GM10266 (cell line): ENCODE data around the gene SLC9A5.

ENCODE experiments used
- DNase-seq: peaks from one replicate; pipeline ENCODE4 v3.0.0; 2012; ENCODE audit errors: extremely low spot score
- CTCF ChIP-seq: IDR thresholded peaks from 2 replicates; pipeline ENCODE4 v1.5.1; 2012; ENCODE audit warnings: mild to moderate bottlenecking, low read depth; ENCODE audit not compliant: control insufficient read depth, insufficient read depth; ENCODE audit errors: missing control alignments

The SLC9A5 gene

GRCh38 chr16:67237396-67238277 is 11.1 kb upstream of the SLC9A5 start:
- DNase-seq: no peak
- TF ChIP-seq CTCF: no peak

- no peak for DNase-seq
- TF ChIP-seq CTCF: no peak
These were observed 10.6 kb upstream of the SLC9A5 start for GRCh38 chr16:67238278-67238575.

- TF ChIP-seq CTCF: no peak
- no peak for DNase-seq
These were observed 9.8 kb upstream of the SLC9A5 start for GRCh38 chr16:67238806-67239470.

GRCh38 chr16:67240506-67240905 is 8.3 kb upstream of the SLC9A5 start:
- DNase-seq: no peak

GRCh38 chr16:67241008-67241900 is 7.5 kb upstream of the SLC9A5 start:
- no peak for DNase-seq
- TF ChIP-seq CTCF: no peak

More at GRCh38 chr16:67240506-67240905, 8.3 kb upstream of the SLC9A5 start:
- no peak for TF ChIP-seq CTCF

- no peak for DNase-seq
- TF ChIP-seq CTCF: no peak
These were observed 6.5 kb upstream of the SLC9A5 start for GRCh38 chr16:67242138-67242730.
